GM21360 (cell line): ENCODE results near the gene FZR1.

Experiments used
- ATAC-seq: cut with Tn5 transposase; IDR thresholded peaks from one replicate; pipeline ENCODE4 v1.9.1; 2021; ENCODE audit warnings: mild to moderate bottlenecking, moderate library complexity; ENCODE audit not compliant: unreplicated experiment

The FZR1 gene

DNA sequence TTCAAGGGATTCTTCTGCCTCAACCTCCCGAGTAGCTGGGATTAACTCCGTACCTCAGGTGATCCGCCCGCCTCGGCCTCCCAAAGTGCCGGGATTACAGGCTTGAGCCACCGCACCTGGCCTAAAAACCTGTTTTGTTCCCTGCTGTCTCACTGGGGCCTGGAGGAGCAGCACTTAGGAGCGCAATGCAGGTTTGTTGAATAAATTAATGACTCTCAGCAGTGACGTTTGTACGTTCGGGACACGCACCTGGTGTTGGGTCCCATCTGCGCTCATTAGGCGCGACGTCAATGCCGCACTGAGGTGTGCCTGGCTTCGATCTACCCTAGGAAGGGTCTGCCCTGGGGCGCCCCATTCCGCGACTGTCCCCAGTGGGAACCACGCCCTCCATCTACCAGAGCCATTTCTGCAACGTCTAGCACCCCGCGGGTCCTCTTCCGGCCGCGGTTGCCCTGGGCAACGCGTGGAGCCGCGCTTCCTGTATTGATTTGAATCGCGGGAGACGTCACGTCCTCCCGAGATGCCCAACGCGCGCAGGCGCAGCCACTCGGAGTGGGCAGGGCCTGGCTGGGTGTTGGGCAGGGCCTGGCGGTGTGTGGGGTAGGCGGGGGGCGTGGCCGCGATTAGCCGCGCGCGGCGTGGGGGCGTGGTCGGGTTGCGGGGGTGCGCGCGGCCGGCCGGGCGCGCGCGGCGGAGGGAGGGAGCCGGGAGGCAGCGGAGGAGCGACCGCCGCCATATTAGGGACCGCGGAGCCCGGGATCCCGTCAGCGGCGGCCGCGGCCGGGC lies at the start of gene FZR1:
Gene FZR1 (plus strand): TSS at position 714 of the 786 bp plus-strand sequence. CDS start 16,679 bp downstream, outside the sequence.
- ATAC-seq, result peak; percentile 88

DNA sequence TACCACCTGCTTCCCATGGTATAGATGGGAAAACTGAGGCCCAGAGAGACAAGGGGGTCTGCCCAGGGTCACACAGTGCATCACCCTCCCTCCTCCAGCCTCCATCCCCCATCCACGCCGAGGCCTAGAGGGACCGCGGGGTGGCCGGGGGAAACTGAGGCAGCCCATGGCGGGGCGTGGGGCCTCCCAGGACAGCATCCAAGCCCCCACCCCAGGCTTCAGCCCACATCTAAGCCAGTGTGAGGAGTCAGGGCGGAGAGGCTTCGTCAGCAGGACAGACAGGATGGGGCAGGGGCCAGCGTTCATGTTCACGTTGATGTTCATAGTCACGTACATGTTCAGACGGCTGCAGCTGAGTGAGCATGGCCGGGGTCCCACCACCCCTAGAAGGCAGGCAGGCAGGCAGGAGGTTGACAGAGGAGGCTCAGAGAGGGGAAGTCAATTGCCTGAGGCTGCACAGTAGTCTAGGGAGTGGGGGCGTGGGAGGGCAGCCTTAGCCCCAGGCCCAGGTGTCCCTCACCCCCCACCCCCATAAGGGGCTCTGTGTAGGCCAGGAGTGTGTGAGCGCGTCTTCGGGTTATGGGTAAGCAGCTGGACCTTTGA lies 49.1 kb upstream of the FZR1 start:
- ATAC-seq, result no peak

DNA sequence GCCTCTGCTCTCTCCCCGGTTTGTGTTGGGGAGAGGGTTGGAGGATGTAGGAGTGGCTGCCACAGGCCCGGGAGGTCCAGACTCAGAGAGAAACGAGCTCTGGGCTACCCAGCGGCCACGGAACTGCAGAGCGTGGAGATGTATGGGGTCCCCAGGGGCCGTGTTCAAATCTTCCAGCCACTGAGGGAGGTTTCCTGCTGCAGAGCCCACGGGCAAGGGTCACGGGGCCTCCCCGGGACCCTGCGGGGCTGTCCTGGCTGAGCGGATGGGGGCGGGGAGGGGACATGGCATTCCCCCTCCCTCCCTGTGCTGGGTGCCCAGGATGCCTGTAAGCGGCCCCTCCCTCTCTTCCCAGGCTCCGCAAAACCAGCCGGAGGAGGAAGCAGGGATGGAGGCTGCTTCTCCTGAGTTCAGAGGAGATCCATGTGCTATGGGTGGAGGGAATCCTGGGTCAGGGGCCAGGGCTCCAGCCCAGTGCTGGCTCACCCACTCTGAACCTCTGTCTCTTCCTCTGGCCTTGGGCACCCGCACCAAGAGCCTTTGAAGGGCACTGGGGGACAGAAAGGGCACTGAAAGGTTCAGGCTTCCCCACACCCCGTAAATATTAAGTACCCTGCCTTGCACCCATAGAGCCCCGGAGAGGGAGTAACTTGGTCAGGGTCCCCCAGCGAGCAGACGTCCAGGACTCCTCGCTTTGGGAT lies 48.4 kb upstream of the FZR1 start:
- no peak for ATAC-seq

DNA sequence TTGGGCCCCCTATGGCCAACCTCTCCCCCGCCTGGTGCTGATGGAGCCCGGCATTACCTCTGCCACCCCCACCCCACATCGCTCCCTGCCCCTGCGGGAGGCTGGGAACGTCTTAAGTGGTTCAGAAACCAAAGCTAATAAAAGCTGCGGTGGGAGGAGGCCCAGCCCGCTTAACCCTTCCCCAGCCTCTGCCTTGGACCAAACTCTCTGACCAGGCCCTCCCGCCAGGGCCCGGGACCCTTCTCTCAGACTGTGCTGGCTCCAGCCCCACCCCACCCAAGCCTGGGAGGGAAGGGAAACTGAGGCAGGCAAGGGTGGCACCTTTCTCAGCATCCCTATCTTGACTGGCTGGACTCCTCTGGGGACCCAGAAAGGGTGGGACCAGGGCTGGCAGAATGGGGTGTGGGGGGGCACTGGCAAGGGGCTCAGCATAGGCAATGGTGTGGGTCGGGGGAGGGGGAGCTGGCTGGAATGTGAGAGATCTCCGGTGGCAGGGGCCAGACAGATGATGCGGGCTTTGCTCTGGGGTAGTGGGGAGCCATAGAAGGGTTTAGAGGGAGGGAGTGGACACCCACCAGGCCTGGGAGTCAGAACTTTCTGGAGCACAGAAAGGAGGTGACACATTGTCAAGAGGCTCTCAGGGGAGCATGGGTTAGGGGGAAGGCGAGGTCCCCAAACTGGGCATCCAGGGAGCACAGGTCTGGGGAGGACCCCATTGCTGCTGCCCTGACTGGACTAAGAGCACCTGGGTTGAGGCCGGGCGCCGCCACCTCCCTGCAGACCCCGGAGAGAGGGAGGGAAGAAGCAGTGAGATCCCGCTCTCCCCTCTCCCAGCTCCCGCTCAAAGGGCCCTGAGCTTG lies 47.7 kb upstream of the FZR1 start:
- no peak for ATAC-seq

DNA sequence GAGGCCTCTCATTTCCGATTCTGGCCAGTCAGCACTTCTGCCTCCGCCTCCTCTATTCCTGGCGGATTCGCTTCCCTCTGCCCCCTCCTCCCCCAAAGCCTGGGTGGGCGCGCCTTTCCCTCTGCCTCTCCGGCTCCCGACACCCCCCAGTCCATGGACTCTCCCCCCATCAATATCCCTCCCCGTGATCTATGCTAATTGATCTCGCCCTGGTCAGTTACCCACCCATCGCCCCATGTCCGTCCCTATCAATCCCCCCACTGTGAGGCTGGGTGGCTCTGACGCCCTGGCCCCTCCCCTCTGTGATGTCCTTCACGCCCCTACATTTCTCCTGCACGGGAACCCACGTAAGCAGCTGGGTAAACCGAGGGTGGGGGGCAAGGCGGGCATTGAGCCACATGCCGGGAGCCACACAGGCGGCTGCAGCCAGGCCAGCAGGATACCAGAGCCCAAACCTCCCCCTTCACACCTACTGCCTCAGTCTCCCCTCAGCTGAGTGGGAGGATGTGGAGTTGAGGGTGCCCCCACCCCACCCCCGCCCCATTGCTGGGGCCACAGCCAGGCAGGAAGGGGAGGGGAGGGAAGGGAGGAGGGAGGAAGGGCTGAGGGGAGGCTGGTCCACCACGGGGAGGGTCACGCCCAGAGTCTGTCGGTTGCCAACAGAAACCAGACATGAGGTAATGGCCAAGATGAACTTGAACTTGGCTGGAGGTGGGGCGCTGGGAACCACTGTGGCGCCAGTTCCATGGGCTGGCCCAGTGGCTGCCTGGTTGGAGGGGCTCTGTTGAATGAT lies 46.8 kb upstream of the FZR1 start:
- no peak for ATAC-seq

DNA sequence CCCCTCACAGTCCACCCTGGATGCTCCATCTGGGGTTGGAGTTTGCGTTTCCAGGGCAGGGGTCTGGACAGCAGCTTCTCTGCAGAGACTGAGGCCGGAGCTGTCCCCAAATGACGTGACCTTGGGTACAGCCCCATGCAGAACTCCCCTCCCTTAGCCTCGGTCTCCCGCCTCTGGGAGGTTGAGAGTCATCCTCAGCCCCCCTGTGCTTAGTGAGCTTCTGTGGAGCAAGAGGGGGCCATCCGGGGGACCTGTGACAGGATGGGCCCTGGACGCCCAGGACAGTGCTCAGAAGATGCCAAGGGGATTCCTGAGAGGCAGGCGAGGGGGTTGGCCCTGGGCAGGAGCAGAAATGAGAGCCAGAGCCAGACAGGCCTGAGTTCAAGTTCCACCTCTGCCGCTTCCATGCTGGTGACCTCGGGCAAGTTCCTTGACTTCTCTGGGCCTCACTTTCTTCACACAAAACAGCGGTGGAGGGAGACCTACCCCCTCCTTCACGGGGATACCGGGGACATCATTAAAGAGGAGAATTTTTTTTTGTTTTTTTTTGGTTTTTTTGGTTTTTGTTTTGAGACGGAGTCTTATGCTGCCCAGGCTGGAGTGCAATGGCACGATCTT lies 46.0 kb upstream of the FZR1 start:
- ATAC-seq, result no peak

DNA sequence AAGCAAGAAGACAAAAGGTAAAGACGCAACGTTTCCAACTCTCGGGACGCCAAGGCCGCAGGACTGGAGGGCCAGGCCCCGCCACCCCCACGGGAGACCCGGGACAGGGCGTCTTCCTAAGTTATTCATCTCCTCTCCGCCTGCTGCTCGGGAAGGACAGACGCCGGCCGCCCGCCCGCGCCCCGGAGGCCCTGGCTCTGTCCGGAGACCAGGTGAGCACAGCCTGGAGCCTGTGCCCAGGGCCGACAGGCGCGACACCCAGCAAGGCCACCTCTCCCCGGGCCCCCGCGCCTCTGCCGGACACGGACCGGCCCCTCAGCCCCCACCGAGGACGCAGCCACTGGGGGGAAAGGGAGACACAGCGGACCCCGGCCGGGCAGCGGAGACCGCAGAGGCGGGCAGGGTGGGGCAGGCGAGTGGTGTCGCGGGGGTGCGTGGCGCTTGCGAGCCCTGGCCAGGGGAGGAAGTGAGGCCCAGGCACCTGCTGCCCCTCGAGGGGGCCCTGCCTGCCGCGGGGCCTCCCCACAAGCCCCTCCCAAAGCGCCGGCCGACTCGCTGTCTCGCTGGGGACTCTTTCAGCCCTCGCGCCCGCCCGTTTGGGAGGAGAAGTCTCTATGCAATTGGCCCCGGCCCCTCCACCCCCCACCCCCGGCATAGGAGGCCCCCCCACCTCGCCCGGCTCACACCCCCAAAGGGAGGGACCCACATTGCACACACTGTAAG lies 43.0 kb upstream of the FZR1 start:
- no peak for ATAC-seq

DNA sequence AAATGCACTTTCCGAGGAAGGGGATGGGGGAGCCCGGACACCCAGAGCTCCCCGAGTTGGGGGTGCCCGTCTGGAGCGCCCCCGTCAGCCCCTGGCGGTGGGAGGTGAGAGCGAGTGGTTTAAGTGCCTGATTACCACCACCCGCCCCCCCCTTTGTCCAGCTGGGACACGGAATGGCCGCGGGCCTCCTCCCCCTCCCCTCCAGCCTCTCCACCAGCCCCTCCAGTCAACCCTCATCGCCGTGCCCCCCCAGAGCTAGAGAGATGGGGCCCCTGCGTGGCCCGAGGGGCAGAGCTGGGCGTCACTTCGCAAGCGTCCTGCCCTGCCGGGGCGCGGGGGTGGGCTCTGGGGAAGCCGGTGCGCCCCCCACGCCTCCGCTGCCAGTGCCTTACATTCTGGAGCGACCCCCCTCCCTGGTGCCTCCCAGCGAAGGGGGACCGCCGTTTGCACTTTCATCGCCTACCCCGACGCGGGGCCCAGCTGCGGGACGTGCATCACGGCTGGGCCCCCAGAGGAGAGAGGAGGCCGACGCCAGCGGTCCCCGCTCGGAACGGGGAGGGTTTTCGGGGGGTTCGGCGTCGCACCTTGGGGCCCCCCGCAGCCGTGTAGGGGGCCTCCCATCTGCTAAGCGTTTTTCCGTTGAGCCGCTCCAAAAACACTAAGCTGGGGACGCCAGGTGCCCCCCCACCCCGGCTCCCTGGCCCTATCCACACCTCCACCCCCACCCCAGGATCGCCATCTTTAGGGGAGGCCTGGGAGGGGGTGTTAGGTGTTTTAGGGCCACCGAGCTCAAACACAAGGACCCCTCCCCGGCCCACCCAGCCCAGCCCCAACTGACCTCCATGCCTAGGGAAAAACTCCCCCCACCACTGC lies 42.2 kb upstream of the FZR1 start:
- no peak for ATAC-seq

DNA sequence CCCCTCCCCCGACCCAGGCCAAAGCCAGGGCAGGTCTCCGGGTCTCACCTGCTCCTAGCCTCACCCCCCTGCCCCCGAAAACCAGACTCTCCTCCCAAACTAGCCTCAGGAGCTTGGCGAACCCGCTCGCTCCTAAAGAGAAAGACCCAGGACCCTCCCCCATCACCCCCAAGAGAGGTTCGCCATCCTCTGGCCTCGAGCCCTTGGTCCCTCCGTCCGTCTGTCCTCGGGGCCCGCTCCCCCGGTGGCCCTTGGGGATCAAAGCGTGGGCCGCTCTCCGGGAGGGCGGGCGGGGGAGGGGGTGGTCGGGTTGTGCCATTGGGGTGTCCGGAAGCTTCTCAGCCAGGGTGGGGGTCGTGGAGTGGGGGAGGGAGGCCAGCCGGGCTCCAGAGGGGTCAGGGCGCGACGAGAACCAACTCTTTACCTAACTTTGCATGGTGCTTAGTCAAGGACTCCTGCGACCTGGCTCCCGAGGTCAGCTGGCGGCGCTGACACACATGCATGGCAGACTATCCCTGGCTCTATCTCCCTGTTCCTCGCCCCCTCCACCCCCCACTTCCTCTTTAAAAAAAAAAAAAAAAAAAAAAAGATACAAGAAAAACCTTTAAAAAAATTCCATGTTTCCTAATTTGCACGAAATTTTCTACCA lies 41.4 kb upstream of the FZR1 start:
- no peak for ATAC-seq

DNA sequence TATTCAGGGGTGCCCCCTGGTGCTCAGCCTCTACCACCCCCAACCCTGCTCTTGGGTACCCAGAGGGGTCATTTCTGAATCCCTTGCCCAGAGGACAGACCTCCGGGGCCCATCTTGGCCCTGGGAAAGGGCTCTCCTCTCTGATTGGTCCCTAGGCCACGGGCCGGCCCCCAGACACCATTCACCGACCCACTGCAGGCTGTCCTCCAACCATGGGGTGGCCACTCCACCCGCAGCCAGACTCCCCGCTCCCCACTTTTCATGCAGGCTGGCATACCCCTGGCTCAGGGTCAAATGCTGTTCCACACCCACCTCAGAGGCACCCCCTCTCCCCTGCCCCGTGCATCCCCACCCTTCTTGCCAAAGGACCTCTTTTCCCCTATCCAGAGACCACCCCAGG lies 40.6 kb upstream of the FZR1 start:
- no peak for ATAC-seq

DNA sequence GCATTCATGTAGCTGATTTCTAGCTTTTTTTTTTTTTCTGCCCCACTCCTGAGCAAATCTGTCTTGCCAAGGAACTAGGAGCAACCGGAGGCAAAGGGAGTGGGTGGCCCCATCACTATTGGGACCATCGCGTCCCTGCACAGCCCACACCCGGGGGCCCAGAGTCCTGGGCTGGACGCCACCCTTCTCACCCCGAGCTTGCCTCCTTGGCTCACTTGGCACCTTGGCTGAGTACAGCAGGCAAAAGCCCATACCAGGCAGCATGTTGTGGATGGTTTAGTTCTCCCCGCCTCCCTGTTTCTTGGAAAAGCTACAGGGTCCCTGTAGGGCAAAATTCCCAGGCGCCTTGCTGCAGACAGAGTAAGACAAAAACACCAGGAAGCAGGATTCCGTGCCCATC lies 39.5 kb upstream of the FZR1 start:
- no peak for ATAC-seq

DNA sequence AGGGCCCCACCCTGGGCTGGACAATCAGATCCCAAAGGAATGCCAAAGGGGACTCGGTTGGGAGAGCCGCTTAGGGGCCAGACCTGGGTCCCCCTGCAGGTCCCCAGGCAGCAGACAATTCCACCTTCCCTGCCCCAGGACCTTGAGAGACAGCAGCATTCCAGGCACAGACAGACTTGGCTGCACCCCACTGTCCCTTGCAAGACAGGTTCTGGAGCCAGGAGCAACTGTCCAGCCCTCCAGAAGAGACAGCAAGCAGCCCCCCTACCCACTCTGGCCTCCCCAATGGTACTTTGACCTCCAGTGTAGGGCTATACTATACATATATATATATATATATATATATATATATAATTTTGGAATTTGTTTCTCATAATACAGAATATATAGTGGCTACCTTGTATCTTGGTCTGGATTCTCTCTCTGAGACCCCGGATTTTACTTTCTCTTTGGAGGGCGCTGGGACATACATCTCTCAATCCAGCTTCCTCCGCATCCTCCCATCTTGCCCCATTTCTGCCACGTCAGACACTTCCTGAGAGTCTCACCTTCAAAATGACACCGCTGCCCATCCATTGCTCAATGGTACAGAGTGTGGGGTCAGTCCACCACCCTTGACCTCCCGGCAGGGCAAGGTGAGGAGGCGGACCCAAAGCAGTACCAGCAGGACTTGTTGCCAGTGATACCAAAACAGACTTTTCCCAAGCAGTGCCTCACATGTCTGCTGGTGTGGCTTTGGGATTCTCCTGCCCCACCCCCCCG lies 38.5 kb upstream of the FZR1 start:
- no peak for ATAC-seq

DNA sequence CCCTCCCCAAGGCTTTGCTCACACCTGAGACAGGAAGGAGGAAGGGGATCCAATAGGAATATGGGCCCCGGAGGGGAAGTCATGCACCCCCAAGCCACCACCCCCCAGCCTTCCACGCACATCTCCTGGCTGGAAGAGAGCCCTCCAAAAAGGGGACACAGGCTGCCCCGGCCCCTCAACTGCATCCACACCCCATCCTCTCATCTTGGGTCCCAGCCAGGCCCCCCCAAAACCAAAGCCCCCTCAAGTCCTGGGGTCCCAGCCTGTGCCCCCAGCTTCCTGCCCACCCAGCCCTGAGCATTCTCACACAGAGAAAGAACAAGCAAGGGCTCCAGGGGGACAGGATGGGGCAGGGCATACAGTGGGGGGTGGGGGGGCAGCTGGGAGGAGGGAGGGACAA lies 37.9 kb upstream of the FZR1 start:
- no peak for ATAC-seq

DNA sequence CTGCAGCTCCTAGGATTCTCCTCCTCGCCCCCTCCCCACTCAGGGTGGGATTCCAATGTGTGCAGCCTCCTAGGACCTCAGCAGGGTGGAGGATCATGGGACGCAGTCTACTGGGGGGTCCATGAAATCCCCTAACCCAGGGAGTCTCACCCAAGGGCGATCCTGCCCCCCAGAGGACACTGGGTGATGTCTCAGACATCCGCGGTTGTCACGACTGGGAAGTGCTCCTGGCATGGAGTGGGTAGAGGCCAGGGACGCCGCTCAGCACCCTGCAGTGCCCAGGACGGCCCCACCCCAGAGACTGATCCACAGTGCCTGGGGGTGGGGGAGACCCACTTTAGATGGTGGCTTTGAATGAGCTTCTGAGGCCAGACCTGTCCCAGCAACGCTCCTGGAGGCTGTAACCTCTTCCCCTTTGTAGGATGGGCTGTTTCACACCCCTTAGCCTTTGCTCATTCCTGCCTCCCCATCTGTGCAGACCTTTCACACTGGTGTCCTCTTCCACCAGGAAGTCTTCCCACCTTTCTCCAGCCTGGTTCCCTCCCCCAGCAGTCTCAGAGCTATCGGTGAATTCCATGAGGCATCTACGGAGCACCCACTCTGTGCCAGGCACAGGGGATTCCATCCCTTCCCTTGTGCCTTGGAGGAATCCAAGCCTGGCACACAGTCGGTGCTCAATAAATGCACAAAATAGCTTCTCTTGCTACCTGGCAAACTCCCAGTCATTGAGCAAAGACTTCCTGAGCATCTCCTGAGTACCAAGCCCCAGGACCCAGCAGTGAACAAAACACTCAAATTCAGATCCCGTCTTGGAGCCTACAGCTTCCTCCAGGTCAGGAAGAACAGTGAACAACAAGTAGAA lies 36.2 kb upstream of the FZR1 start:
- ATAC-seq, result no peak

DNA sequence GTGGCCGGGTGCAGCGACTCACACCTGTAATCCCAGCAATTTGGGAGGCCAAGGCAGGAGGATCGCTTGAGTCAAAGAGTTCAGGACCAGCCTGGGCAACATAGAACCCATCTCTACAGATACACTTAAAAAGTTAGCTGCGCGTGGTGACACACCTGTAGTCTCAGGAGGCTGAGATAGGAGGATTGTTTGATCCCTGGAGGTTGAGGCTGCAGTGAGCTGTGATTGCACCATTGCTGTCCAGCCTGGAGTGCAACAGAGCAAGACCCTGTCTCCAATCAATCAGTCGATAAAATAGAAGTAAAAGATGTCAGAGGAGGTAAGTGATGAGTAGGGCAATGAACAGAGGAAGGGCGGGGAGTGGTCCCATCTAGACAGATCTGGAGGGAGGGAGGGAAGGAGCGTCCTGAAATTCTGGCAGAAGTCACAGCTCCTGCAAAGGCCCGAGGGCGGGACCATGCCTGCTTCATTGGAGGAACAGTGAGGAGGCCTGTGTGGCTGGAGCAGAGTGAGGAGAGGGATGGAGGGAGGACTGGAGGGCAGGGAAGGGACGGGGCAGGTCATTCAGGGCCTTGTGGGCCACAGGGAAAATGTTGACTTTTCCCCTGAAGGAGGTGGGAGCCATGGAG lies 35.5 kb upstream of the FZR1 start:
- ATAC-seq, result no peak
